ENCODE measurements around the gene FAM240A. TPM values are rescaled to one million over a fixed set of nuclear protein-coding genes. Genes with fewer than 3 reads are reported as not detected.

FAM240A gene
- total RNA-seq, 1 experiment from 2014 or later = not detected

- TF ChIP-seq SIN3A (IDR thresholded peaks at IDR 0.05; ENCODE audit: low read depth) (no peak), CEBPB (IDR thresholded peaks at IDR 0.05; ENCODE audit: low read depth) (no peak), SP1 (IDR thresholded peaks at IDR 0.05; ENCODE audit: low read depth) (no peak), ZFX (IDR thresholded peaks at IDR 0.05) (no peak), ELF1 (IDR thresholded peaks at IDR 0.05; ENCODE audit: borderline replicate concordance, low read depth) (no peak), SRF (IDR thresholded peaks at IDR 0.05; ENCODE audit: low read depth) (no peak), MAX (IDR thresholded peaks at IDR 0.05) (no peak), EGR1 (IDR thresholded peaks at IDR 0.05; ENCODE audit: low read depth) (no peak), POLR2AphosphoS5 (IDR thresholded peaks at IDR 0.05; ENCODE audit: low read depth, low read length) (no peak), POLR2A (IDR thresholded peaks at IDR 0.05; ENCODE audit: borderline replicate concordance, extremely low read depth, insufficient read depth, insufficient read length) (no peak), ZBTB33 (IDR thresholded peaks at IDR 0.05; ENCODE audit: extremely low read depth, insufficient replicate concordance, low read length) (no peak), ZNF274 (IDR thresholded peaks at IDR 0.05; ENCODE audit: low read depth, low read length) (no peak)
- Histone ChIP-seq H3K27ac (ENCODE audit: low read depth, low read length) (no peak overlapping the region), H3K36me3 (ENCODE audit: control insufficient read depth in 1 of 2, insufficient read depth in 2 of 2, low read length in 2 of 2) (no peaks in the 10 kb centered on the region), H3K4me1 (ENCODE audit: control insufficient read depth in 1 of 2, insufficient read depth in 2 of 2, low read length in 2 of 2) (no peaks in the 10 kb centered on the region), H4K20me1 (ENCODE audit: insufficient read depth) (no peaks in the 10 kb centered on the region), H3K9me2 (ENCODE audit: insufficient read depth) (no peaks in the 10 kb centered on the region), H3K9ac (ENCODE audit: low read length) (no peak overlapping the region), H3K4me3 (replicated peaks in 1 of 2; ENCODE audit: low read depth in 1 of 2, low read length in 2 of 2) (no peak overlapping the region), H3K9me3 (ENCODE audit: control insufficient read depth in 1 of 2, insufficient read depth in 1 of 2, low read depth in 1 of 2, low read length in 2 of 2) (no peaks in the 10 kb centered on the region), H3K27me3 (ENCODE audit: insufficient read depth, low read length) (no peaks in the 10 kb centered on the region), H3K79me2 (ENCODE audit: insufficient read depth, low read length) (no peaks in the 10 kb centered on the region), H2AFZ (ENCODE audit: low read depth, low read length, poor library complexity, severe bottlenecking) (no peak overlapping the region), H3K4me2 (ENCODE audit: low read length) (no peak overlapping the region)
- intact Hi-C loops (cut with micrococcal nuclease) = no loop called here
- no peak for DNase-seq (ENCODE audit: low read depth, low spot score)
- ChIA-PET POLR2A (no interaction called here), CTCF (no interaction called here), RAD21 (ENCODE audit: low non-redundant PET in 1 of 2, low total read pairs in 2 of 2, uncharacterized antibody in 2 of 2, unreplicated experiment in 2 of 2) (no interaction called here)
- no TSS peak for BruUV-seq (replicated peaks)
- ATAC-seq = no peak
These were observed 17.6 kb upstream of the FAM240A start for GRCh38 chr3:46594723-46595122.
